PC-9 (cell line): ENCODE measurements around the gene RNF152.

Experiments used
- EZH2 ChIP-seq: fragments of 200-600 bp; sonication (generic); IDR thresholded peaks from 2 replicates; pipeline ENCODE4 v1.8.0; 2017; ENCODE audit warnings: antibody characterized with exemption, low read depth
- TF ChIP-seq, protein P1 (sequence below): fragments of 200-600 bp; sonication (generic); conservative IDR thresholded peaks from 2 replicates; pipeline ENCODE4 v1.6.1; 2017; ENCODE audit warnings: mixed run types, antibody characterized with exemption, mild to moderate bottlenecking, moderate library complexity

GRCh38 chr18:61922435-61922834, 29.6 kb upstream of the RNF152 start:
- TF ChIP-seq, protein P1, sequence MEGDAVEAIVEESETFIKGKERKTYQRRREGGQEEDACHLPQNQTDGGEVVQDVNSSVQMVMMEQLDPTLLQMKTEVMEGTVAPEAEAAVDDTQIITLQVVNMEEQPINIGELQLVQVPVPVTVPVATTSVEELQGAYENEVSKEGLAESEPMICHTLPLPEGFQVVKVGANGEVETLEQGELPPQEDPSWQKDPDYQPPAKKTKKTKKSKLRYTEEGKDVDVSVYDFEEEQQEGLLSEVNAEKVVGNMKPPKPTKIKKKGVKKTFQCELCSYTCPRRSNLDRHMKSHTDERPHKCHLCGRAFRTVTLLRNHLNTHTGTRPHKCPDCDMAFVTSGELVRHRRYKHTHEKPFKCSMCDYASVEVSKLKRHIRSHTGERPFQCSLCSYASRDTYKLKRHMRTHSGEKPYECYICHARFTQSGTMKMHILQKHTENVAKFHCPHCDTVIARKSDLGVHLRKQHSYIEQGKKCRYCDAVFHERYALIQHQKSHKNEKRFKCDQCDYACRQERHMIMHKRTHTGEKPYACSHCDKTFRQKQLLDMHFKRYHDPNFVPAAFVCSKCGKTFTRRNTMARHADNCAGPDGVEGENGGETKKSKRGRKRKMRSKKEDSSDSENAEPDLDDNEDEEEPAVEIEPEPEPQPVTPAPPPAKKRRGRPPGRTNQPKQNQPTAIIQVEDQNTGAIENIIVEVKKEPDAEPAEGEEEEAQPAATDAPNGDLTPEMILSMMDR = no peak
- no peak for TF ChIP-seq EZH2
